HepG2 (cell line): ENCODE results near the gene ODC1. TPM values are rescaled to one million over a fixed set of nuclear protein-coding genes. Genes with fewer than 3 reads are reported as not detected.
A peak's percentile ranks its signal among the peaks of the same experiment; 100 is the strongest.

ENCODE experiments used
- ATF7 ChIP-seq, 2 experiments: fragments of 450-650 bp in 1 of 2; sonication (generic) in 1 of 2; formaldehyde crosslinking in 1 of 2; IDR thresholded peaks; 2 replicates each; pipeline versions ENCODE4 v1.4.0 to v1.6.1; 2016 to 2020; ENCODE audit warnings: antibody characterized with exemption in 1 of 2, mild to moderate bottlenecking in 1 of 2, missing genetic modification reagents in 1 of 2
- ATM ChIP-seq: fragments of 450-650 bp; IDR thresholded peaks from 2 replicates; pipeline ENCODE4 v1.7.1; 2017; ENCODE audit warnings: mild to moderate bottlenecking, borderline replicate concordance
- EEA1 ChIP-seq: sonication (generic); formaldehyde crosslinking; IDR thresholded peaks from 2 replicates; pipeline ENCODE4 v1.5.1; 2020; ENCODE audit warnings: mild to moderate bottlenecking, missing genetic modification reagents, borderline replicate concordance
- FIP1L1 ChIP-seq: fragments of 200-400 bp; formaldehyde crosslinking; IDR thresholded peaks from 2 replicates; pipeline ENCODE4 v1.6.1; 2018; ENCODE audit warnings: low read depth, mild to moderate bottlenecking, low read length, moderate library complexity, borderline replicate concordance; ENCODE audit not compliant: insufficient read depth
- HMGA1 ChIP-seq: sonication (generic); formaldehyde crosslinking; conservative IDR thresholded peaks from 2 replicates; pipeline ENCODE4 v1.4.0; 2020; ENCODE audit warnings: missing genetic modification reagents
- IRX3 ChIP-seq: sonication (generic); formaldehyde crosslinking; IDR thresholded peaks from 2 replicates; pipeline ENCODE4 v1.8.1; 2023; ENCODE audit warnings: mild to moderate bottlenecking, low read depth, missing genetic modification reagents, borderline replicate concordance
- ISX ChIP-seq: sonication (generic); formaldehyde crosslinking; conservative IDR thresholded peaks from 2 replicates; pipeline ENCODE4 v1.5.0; 2020; ENCODE audit warnings: missing genetic modification reagents
- MBNL3 ChIP-seq: fragments of 250-450 bp; sonication (Bioruptor Pico); conservative IDR thresholded peaks from 2 replicates; pipeline ENCODE4 v1.8.0; 2022; ENCODE audit warnings: mild to moderate bottlenecking, inconsistent platforms
- MTF1 ChIP-seq: sonication (generic); formaldehyde crosslinking; IDR thresholded peaks from 2 replicates; pipeline ENCODE4 v1.5.0; 2020; ENCODE audit warnings: missing genetic modification reagents
- MYNN ChIP-seq: sonication (generic); formaldehyde crosslinking; IDR thresholded peaks from 2 replicates; pipeline ENCODE4 v1.4.0; 2020; ENCODE audit warnings: mild to moderate bottlenecking, low read depth, missing genetic modification reagents
- NFYB ChIP-seq: sonication (generic); formaldehyde crosslinking; IDR thresholded peaks from 2 replicates; pipeline ENCODE4 v1.4.0; 2020; ENCODE audit warnings: missing genetic modification reagents
- PRMT3 ChIP-seq: sonication (generic); formaldehyde crosslinking; IDR thresholded peaks from 2 replicates; pipeline ENCODE4 v1.8.1; 2022; ENCODE audit warnings: low read depth, mild to moderate bottlenecking, moderate library complexity, missing genetic modification reagents, borderline replicate concordance
- SMC3 ChIP-seq: IDR thresholded peaks from 2 replicates; pipeline ENCODE4 v1.6.1; 2011; ENCODE audit warnings: low read length, improper control_type of control experiment
- SRF ChIP-seq: IDR thresholded peaks from 2 replicates; pipeline ENCODE4 v1.6.1; 2011; ENCODE audit warnings: mild to moderate bottlenecking, low read depth, low read length, moderate library complexity
- TCF7 ChIP-seq: sonication (generic); IDR thresholded peaks from 2 replicates; pipeline ENCODE4 v1.6.1; 2016; ENCODE audit warnings: antibody characterized with exemption, low read depth
- WIZ ChIP-seq: sonication (generic); formaldehyde crosslinking; IDR thresholded peaks from 2 replicates; pipeline ENCODE4 v1.5.1; 2020; ENCODE audit warnings: mild to moderate bottlenecking, missing genetic modification reagents
- ZFYVE20 ChIP-seq: sonication (generic); formaldehyde crosslinking; IDR thresholded peaks from 2 replicates; pipeline ENCODE4 v1.8.0; 2023; ENCODE audit warnings: low read depth, mild to moderate bottlenecking, moderate library complexity, missing genetic modification reagents, borderline replicate concordance
- ZNF263 ChIP-seq: sonication (generic); formaldehyde crosslinking; IDR thresholded peaks from 2 replicates; pipeline ENCODE4 v1.4.0; 2020; ENCODE audit warnings: missing genetic modification reagents
- ZNF331 ChIP-seq: sonication (generic); formaldehyde crosslinking; IDR thresholded peaks from 2 replicates; pipeline ENCODE4 v1.4.0; 2020; ENCODE audit warnings: missing genetic modification reagents
- ZNF44 ChIP-seq: sonication (generic); formaldehyde crosslinking; IDR thresholded peaks from 2 replicates; pipeline ENCODE4 v1.5.1; 2020; ENCODE audit warnings: mild to moderate bottlenecking, missing genetic modification reagents
- ZNF557 ChIP-seq: sonication (generic); formaldehyde crosslinking; IDR thresholded peaks from 2 replicates; pipeline ENCODE4 v1.4.0; 2020; ENCODE audit warnings: missing genetic modification reagents
- ZNF780A ChIP-seq: sonication (generic); formaldehyde crosslinking; IDR thresholded peaks from 2 replicates; pipeline ENCODE4 v1.8.0; 2022; ENCODE audit warnings: mild to moderate bottlenecking, missing genetic modification reagents, moderate library complexity
- ZNF878 ChIP-seq: sonication (generic); formaldehyde crosslinking; IDR thresholded peaks from 2 replicates; pipeline ENCODE4 v1.8.1; 2023; ENCODE audit warnings: mild to moderate bottlenecking, missing genetic modification reagents, moderate library complexity
- polyA plus RNA-seq, 8 experiments: library from polyadenylated mRNA; depleted of rRNA in 3 of 8; stranded (reverse) in 7 of 8; unstranded in 1 of 8; fragments of >200 nt; fragmentation: Illumina TruSeq in 4 of 8; extraction: Trizol in 4 of 8; gene quantifications; 2 replicates each; pipeline versions ENCODE4 v1.2.1 to v1.2.3, GENCODE V29; 2011 to 2016; ENCODE audit warnings: low read depth in 4 of 8, missing spikeins in 1 of 8, mixed read lengths in 1 of 8; ENCODE audit not compliant: insufficient read depth in 1 of 8
- total RNA-seq, 5 experiments: library from RNA; depleted of rRNA; stranded (reverse); fragments of >200 nt; fragmentation: Illumina TruSeq; extraction: Trizol; gene quantifications; 2 replicates each; pipeline ENCODE4 v1.2.3, GENCODE V29; 2016; ENCODE audit warnings: low read depth in 1 of 5
- TF ChIP-seq, protein P1 (sequence below): IDR thresholded peaks from 2 replicates; pipeline ENCODE4 v1.6.1; 2016; ENCODE audit warnings: missing biosample characterization, missing genetic modification reagents, low read depth
- TF ChIP-seq, protein P2 (sequence below): sonication (generic); formaldehyde crosslinking; IDR thresholded peaks from 2 replicates; pipeline ENCODE4 v1.8.1; 2023; ENCODE audit warnings: mild to moderate bottlenecking, inconsistent platforms, moderate library complexity, missing genetic modification reagents, borderline replicate concordance
- TF ChIP-seq, protein P3 (sequence below): sonication (generic); formaldehyde crosslinking; IDR thresholded peaks from 2 replicates; pipeline ENCODE4 v1.4.0; 2020; ENCODE audit warnings: missing genetic modification reagents

Gene ODC1
- total and polyA plus RNA-seq, 2 of the 13 experiments (the other 11 are each of a cell fraction or from before 2014, with no cell fraction given), result 142 to 371 TPM

DNA sequence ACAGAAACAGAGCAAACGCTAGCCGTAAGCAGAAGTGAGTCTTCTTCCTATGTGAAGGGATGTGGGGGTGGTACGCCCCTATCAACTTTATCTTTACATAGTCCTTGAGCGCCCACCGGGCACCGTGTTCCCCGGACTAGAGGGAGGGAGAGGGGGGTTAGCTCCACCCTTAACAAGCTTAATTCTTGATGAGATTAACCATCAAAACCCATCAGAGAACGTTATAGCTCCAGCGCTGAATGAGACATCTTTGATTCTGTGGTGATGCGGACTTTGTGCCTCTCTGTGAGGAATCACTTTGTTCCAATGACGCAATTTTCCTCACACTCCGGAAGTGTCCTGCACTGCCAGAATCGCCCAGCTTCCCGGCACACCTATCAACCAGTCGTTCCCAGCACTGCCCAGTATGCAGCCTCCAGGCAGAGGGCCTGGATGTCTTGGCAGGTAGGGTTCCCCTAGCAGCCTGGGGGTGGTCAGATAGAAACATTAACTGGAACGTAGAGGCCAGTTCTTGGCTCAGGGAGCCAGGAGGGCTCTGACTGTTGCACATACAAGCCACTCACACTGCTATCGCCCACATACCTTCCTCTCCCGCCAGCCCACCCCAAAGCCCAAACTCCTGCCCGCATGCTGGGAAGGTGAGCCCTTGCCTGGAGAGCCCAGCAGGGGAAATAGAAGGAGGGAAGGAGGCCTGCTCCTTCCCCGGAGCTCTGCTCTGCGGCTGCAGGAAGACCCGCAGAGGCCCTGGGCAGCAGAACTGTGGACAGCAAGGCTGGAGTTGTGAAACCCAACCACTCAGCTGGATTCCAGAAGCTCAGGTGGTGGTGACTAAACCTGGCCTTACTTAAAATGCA lies 1.9 kb upstream of the ODC1 start (continued):
- no peak for TF ChIP-seq SRF
- TF ChIP-seq ZNF780A (CRISPR knock-in tag), result no peak
- TF ChIP-seq NFYB, result no peak
- TF ChIP-seq PRMT3 (CRISPR knock-in tag), result 0 out of 2 replicates have a peak, but pooled peaks have one; percentile 55
- TF ChIP-seq, protein P1, sequence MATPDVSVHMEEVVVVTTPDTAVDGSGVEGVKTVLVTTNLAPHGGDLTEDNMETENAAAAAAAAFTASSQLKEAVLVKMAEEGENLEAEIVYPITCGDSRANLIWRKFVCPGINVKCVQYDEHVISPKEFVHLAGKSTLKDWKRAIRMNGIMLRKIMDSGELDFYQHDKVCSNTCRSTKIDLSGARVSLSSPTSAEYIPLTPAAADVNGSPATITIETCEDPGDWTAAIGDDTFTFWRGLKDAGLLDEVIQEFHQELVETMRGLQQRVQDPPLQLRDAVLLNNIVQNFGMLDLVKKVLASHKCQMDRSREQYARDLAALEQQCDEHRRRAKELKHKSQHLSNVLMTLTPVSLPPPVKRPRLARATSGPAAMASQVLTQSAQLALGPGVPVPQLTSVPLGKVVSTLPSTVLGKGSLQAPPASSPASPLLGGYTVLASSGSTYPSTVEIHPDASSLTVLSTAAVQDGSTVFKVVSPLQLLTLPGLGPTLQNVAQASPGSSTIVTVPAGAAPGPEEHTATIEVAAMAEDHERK (CRISPR knock-in tag), result no peak
- TF ChIP-seq IRX3, result no peak
- peak; percentile 97 for TF ChIP-seq ZNF331
- TF ChIP-seq FIP1L1, result 0 out of 2 replicates have a peak, but pooled peaks have one; percentile 55
- 0 out of 2 replicates have a peak, but pooled peaks have one; percentile 49 for TF ChIP-seq ZNF44 (CRISPR knock-in tag)
- no peak for TF ChIP-seq MBNL3 (CRISPR knock-in tag)
- TF ChIP-seq MYNN (CRISPR knock-in tag), result peak; percentile 62; the same call in 1 of the 2 replicates
- TF ChIP-seq ISX (CRISPR knock-in tag), result no peak
- TF ChIP-seq ZNF878 (CRISPR knock-in tag), result peak; percentile 86; the same call in 1 of the 2 replicates
- TF ChIP-seq EEA1, result peak; percentile 70; the same call in 1 of the 2 replicates
- no peak for TF ChIP-seq ZNF263 (CRISPR knock-in tag)
- TF ChIP-seq TCF7, result peak; percentile 55; the same call in 1 of the 2 replicates
- TF ChIP-seq MTF1 (CRISPR knock-in tag), result no peak
- no peak for TF ChIP-seq ZNF557 (CRISPR knock-in tag)
- 0 out of 2 replicates have a peak, but pooled peaks have one; percentile 30 for TF ChIP-seq ZFYVE20 (CRISPR knock-in tag)
- TF ChIP-seq, protein P2, sequence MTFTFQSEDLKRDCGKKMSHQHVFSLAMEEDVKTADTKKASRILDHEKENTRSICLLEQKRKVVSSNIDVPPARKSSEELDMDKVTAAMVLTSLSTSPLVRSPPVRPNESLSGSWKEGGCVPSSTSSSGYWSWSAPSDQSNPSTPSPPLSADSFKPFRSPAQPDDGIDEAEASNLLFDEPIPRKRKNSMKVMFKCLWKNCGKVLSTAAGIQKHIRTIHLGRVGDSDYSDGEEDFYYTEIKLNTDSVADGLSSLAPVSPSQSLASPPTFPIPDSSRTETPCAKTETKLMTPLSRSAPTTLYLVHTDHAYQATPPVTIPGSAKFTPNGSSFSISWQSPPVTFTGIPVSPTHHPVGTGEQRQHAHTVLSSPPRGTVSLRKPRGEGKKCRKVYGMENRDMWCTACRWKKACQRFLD (CRISPR knock-in tag), result no peak
- TF ChIP-seq WIZ (CRISPR knock-in tag), result peak; percentile 63; the same call in 1 of the 2 replicates
- TF ChIP-seq HMGA1 (CRISPR knock-in tag), result no peak
- TF ChIP-seq ATM, result no peak
- TF ChIP-seq, protein P3, sequence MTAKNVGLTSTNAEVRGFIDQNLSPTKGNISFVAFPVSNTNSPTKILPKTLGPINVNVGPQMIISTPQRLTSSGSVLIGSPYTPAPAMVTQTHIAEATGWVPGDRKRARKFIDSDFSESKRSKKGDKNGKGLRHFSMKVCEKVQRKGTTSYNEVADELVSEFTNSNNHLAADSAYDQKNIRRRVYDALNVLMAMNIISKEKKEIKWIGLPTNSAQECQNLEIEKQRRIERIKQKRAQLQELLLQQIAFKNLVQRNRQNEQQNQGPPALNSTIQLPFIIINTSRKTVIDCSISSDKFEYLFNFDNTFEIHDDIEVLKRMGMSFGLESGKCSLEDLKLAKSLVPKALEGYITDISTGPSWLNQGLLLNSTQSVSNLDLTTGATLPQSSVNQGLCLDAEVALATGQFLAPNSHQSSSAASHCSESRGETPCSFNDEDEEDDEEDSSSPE (CRISPR knock-in tag), result peak; percentile 71
- peak; percentile 96 for TF ChIP-seq ATF7 (IDR thresholded peaks at IDR 0.05)
- TF ChIP-seq ATF7 (CRISPR knock-in tag; IDR thresholded peaks at IDR 0.05), result peak; percentile 97
- TF ChIP-seq SMC3, result 0 out of 2 replicates have a peak, but pooled peaks have one; percentile 27
